H9 (cell line): Measurements from ENCODE around the gene BCAR3. TPM values are rescaled to one million over a fixed set of nuclear protein-coding genes. Genes with fewer than 3 reads are reported as not detected.

Source experiments
- DNase-seq: peaks from one replicate; pipeline ENCODE4 v3.0.0-alpha.2; 2017
- H2AFZ ChIP-seq: one replicate; pipeline ENCODE4 v1.6.1; 2013; ENCODE audit warnings: mild to moderate bottlenecking, low read length, control low read depth, moderate library complexity
- H2AK5ac ChIP-seq: 2 replicates; pipeline ENCODE4 v1.6.1; 2013; ENCODE audit warnings: low read length, control low read depth, mixed read lengths; ENCODE audit not compliant: insufficient read length
- H2BK120ac ChIP-seq: one replicate; pipeline ENCODE4 v1.6.1; 2013; ENCODE audit warnings: low read depth, mild to moderate bottlenecking, low read length, control low read depth, inconsistent platforms; ENCODE audit not compliant: poor library complexity, severe bottlenecking
- H2BK12ac ChIP-seq: 2 replicates; pipeline ENCODE4 v1.6.1; 2013; ENCODE audit warnings: low read length, control low read depth, mixed read lengths, low read depth; ENCODE audit not compliant: insufficient read length
- H2BK15ac ChIP-seq: 2 replicates; pipeline ENCODE4 v1.6.1; 2013; ENCODE audit warnings: low read depth, low read length, control low read depth
- H2BK20ac ChIP-seq: one replicate; pipeline ENCODE4 v1.6.1; 2013; ENCODE audit warnings: low read depth, mild to moderate bottlenecking, low read length, control low read depth, inconsistent platforms; ENCODE audit not compliant: poor library complexity, severe bottlenecking
- H2BK5ac ChIP-seq: 2 replicates; pipeline ENCODE4 v1.6.1; 2013; ENCODE audit warnings: low read length, control low read depth, mixed read lengths; ENCODE audit not compliant: insufficient read length
- H3K14ac ChIP-seq: 2 replicates; pipeline ENCODE4 v1.6.1; 2013; ENCODE audit warnings: low read length, control low read depth; ENCODE audit not compliant: insufficient read depth
- H3K18ac ChIP-seq: 2 replicates; pipeline ENCODE4 v1.6.1; 2013; ENCODE audit warnings: low read depth, mild to moderate bottlenecking, mixed read lengths, low read length, control low read depth; ENCODE audit not compliant: insufficient read length
- H3K23ac ChIP-seq: 2 replicates; pipeline ENCODE4 v1.6.1; 2013; ENCODE audit warnings: low read length, control low read depth, mixed read lengths, low read depth; ENCODE audit not compliant: insufficient read length
- H3K23me2 ChIP-seq: 2 replicates; pipeline ENCODE4 v1.6.1; 2013; ENCODE audit warnings: low read depth, mild to moderate bottlenecking, mixed read lengths, low read length, control low read depth; ENCODE audit not compliant: insufficient read length, poor library complexity, severe bottlenecking
- H3K27ac ChIP-seq: 2 replicates; pipeline ENCODE4 v1.5.1; 2013; ENCODE audit warnings: low read length, control low read depth, mixed read lengths, low read depth; ENCODE audit not compliant: insufficient read length
- H3K27me3 ChIP-seq: 2 replicates; pipeline ENCODE4 v1.6.1; 2013; ENCODE audit warnings: low read length, control low read depth, inconsistent platforms; ENCODE audit not compliant: insufficient read depth
- H3K4ac ChIP-seq: 2 replicates; pipeline ENCODE4 v1.6.1; 2013; ENCODE audit warnings: low read depth, mild to moderate bottlenecking, control low read depth, inconsistent platforms, low read length, moderate library complexity
- H3K4me1 ChIP-seq: 2 replicates; pipeline ENCODE4 v1.6.1; 2013; ENCODE audit warnings: low read length, control low read depth, inconsistent platforms; ENCODE audit not compliant: insufficient read depth
- H3K4me2 ChIP-seq: 2 replicates; pipeline ENCODE4 v1.6.1; 2013; ENCODE audit warnings: low read length, control low read depth, mixed read lengths; ENCODE audit not compliant: insufficient read length, insufficient read depth
- H3K56ac ChIP-seq: 2 replicates; pipeline ENCODE4 v1.6.1; 2013; ENCODE audit warnings: low read depth, mild to moderate bottlenecking, mixed read lengths, low read length, control low read depth; ENCODE audit not compliant: insufficient read length
- H3K79me1 ChIP-seq: 2 replicates; pipeline ENCODE4 v1.6.1; 2013; ENCODE audit warnings: low read depth, mild to moderate bottlenecking, moderate library complexity, low read length, control low read depth, inconsistent platforms; ENCODE audit not compliant: insufficient read depth, poor library complexity, severe bottlenecking
- H3K79me2 ChIP-seq: 2 replicates; pipeline ENCODE4 v1.6.1; 2013; ENCODE audit warnings: low read length, control low read depth, inconsistent platforms; ENCODE audit not compliant: insufficient read depth
- H3K9ac ChIP-seq: 2 replicates; pipeline ENCODE4 v1.6.1; 2013; ENCODE audit warnings: low read length, control low read depth, mixed read lengths; ENCODE audit not compliant: insufficient read length; ENCODE audit errors: extremely low read depth
- H3K9me3 ChIP-seq: one replicate; pipeline ENCODE4 v1.6.1; 2013; ENCODE audit warnings: low read depth, low read length, inconsistent platforms; ENCODE audit not compliant: control insufficient read depth
- H3T11ph ChIP-seq: one replicate; pipeline ENCODE4 v1.6.1; 2013; ENCODE audit warnings: mild to moderate bottlenecking, low read length, control low read depth, inconsistent platforms
- H4K20me1 ChIP-seq: one replicate; pipeline ENCODE4 v1.6.1; 2013; ENCODE audit not compliant: control insufficient read depth, insufficient read length, insufficient read depth
- H4K5ac ChIP-seq: 2 replicates; pipeline ENCODE4 v1.6.1; 2013; ENCODE audit warnings: low read depth, mild to moderate bottlenecking, mixed read lengths, low read length, control low read depth; ENCODE audit not compliant: insufficient read length
- H4K8ac ChIP-seq: replicated peaks from 2 replicates; pipeline ENCODE4 v1.6.1; 2013; ENCODE audit warnings: low read length, control low read depth, mixed read lengths, low read depth; ENCODE audit not compliant: insufficient read length
- H4K91ac ChIP-seq: 2 replicates; pipeline ENCODE4 v1.6.1; 2013; ENCODE audit warnings: low read depth, mild to moderate bottlenecking, moderate library complexity, mixed read lengths, low read length, control low read depth; ENCODE audit not compliant: insufficient read length
- H3K27ac Mint-ChIP-seq, 3 experiments: 2 replicates in 2 of 3; 3 replicates in 1 of 3; pipeline ENCODE4 v1.8.0; 2020 to 2021; ENCODE audit warnings: mixed read lengths in 3 of 3, mild to moderate bottlenecking in 1 of 3, moderate library complexity in 1 of 3
- H3K27me3 Mint-ChIP-seq: 2 replicates; pipeline ENCODE4 v1.8.0; 2021; ENCODE audit warnings: low read depth, mild to moderate bottlenecking, moderate library complexity, mixed read lengths
- H3K36me3 Mint-ChIP-seq, 3 experiments: 2 replicates in 2 of 3; 3 replicates in 1 of 3; pipeline ENCODE4 v1.8.0; 2020 to 2021; ENCODE audit warnings: low read depth in 3 of 3, mixed read lengths in 3 of 3; ENCODE audit not compliant: insufficient read depth in 1 of 3
- H3K4me1 Mint-ChIP-seq, 2 experiments: 2 replicates each; pipeline ENCODE4 v1.8.0; 2020; ENCODE audit warnings: mixed read lengths in 2 of 2
- H3K4me3 Mint-ChIP-seq, 2 experiments: 2 replicates in 1 of 2; 3 replicates in 1 of 2; pipeline ENCODE4 v1.8.0; 2020 to 2021; ENCODE audit warnings: mild to moderate bottlenecking in 2 of 2, mixed read lengths in 2 of 2, moderate library complexity in 1 of 2
- H3K9me3 Mint-ChIP-seq, 2 experiments: 2 replicates in 1 of 2; 3 replicates in 1 of 2; pipeline ENCODE4 v1.8.0; 2020; ENCODE audit warnings: mild to moderate bottlenecking in 2 of 2, mixed read lengths in 2 of 2, moderate library complexity in 1 of 2
- WGBS: extraction: QIAGEN DNeasy Blood & Tissue Kit; methylation state at CpG from one replicate; pipeline ENCODE4 v1.1.7; 2013; ENCODE audit warnings: missing lambda C conversion rate, low lambda C conversion rate, mixed read lengths; ENCODE audit not compliant: insufficient read length; ENCODE audit errors: extremely low coverage; 5-methylcytosine and 5-hydroxymethylcytosine counted together
- total RNA-seq: library from RNA; stranded (reverse); gene quantifications from 2 replicates; pipeline ENCODE4 v1.2.1, GENCODE V29; 2021
- TF ChIP-seq, protein P1 (sequence below): fragments of 200-600 bp; sonication (generic); conservative IDR thresholded peaks from 3 replicates; pipeline ENCODE4 v1.8.0; 2021; ENCODE audit warnings: antibody characterized with exemption, mild to moderate bottlenecking

The BCAR3 gene
- total RNA-seq, 1 experiment from 2014 or later, result 4.9 TPM

DNA sequence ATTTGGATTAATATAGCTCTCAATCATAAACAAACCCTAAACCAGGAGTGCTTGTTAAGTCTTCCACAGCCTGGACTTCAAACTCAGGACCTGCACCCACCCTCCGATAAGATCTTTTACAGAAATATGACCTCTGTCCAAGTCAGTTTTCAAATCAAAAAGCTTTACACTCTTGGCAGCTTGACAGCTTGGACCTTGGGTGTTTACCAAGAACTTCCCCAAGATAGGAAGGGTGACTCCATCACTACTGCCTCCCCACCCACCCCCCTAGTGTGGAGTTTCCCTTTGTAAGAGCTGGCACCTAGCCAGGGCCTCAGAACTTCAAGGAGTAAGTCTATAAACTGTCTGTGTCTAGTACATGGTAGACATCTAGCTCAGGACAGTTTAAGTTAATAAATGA is 9.6 kb downstream of the BCAR3 start:
- no peak for DNase-seq
- H3K23ac ChIP-seq, result no peak overlapping the region
- H3K23me2 ChIP-seq, result no peaks in the 10 kb centered on the region
- TF ChIP-seq, protein P1, sequence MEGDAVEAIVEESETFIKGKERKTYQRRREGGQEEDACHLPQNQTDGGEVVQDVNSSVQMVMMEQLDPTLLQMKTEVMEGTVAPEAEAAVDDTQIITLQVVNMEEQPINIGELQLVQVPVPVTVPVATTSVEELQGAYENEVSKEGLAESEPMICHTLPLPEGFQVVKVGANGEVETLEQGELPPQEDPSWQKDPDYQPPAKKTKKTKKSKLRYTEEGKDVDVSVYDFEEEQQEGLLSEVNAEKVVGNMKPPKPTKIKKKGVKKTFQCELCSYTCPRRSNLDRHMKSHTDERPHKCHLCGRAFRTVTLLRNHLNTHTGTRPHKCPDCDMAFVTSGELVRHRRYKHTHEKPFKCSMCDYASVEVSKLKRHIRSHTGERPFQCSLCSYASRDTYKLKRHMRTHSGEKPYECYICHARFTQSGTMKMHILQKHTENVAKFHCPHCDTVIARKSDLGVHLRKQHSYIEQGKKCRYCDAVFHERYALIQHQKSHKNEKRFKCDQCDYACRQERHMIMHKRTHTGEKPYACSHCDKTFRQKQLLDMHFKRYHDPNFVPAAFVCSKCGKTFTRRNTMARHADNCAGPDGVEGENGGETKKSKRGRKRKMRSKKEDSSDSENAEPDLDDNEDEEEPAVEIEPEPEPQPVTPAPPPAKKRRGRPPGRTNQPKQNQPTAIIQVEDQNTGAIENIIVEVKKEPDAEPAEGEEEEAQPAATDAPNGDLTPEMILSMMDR, result no peak
- no peak overlapping the region for H3K4me2 ChIP-seq
- H4K8ac ChIP-seq, result no peak overlapping the region
- no peak overlapping the region for H3K18ac ChIP-seq
- no peak overlapping the region for H2BK15ac ChIP-seq
- no peaks in the 10 kb centered on the region for H3K9me3 ChIP-seq
- H4K5ac ChIP-seq, result no peak overlapping the region
- no peak overlapping the region for H3K9ac ChIP-seq
- Mint-ChIP-seq H3K4me3 (no peak overlapping the region), H3K36me3 (peaks cover 2 to 24% (median 8%) of the 10 kb centered on the region in 3 experiments; a peak in 6 of 7 replicates), H3K4me1 (peaks cover 19 to 24% of the 10 kb centered on the region in 2 experiments), H3K27me3 (no peaks in the 10 kb centered on the region), H3K27ac (no peak overlapping the region), H3K9me3 (no peaks in the 10 kb centered on the region)
- no peak overlapping the region for H4K91ac ChIP-seq
- no peak overlapping the region for H2AK5ac ChIP-seq
- no peak overlapping the region for H2BK12ac ChIP-seq
- H3K14ac ChIP-seq, result no peak overlapping the region
- no CpG with 5 or more reads among the region's 1 CpG for WGBS
- no peak overlapping the region for H3K4ac ChIP-seq
- H3K4me1 ChIP-seq, result peaks cover 6% of the 10 kb centered on the region; the same call in 1 of the 2 replicates
- H3T11ph ChIP-seq, result no peak overlapping the region
- 0 out of 2 replicates have a peak, but pooled peaks cover 3% of the 10 kb centered on the region for H3K79me2 ChIP-seq
- H2AFZ ChIP-seq, result no peak overlapping the region
- no peak overlapping the region for H2BK20ac ChIP-seq
- no peak overlapping the region for H3K56ac ChIP-seq
- no peak overlapping the region for H2BK120ac ChIP-seq
- no peaks in the 10 kb centered on the region for H4K20me1 ChIP-seq
- no peaks in the 10 kb centered on the region for H3K79me1 ChIP-seq
- no peak overlapping the region for H2BK5ac ChIP-seq
- H3K27ac ChIP-seq, result no peak overlapping the region
- H3K27me3 ChIP-seq, result no peaks in the 10 kb centered on the region
